22Rv1 (cell line): ENCODE measurements around the gene BTBD9.

Experiments used
- CTCF ChIP-seq: fragments of 450-650 bp; IDR thresholded peaks from 2 replicates; pipeline ENCODE4 v1.5.1; 2017; ENCODE audit warnings: mild to moderate bottlenecking
- ZFX ChIP-seq: fragments of 450-650 bp; IDR thresholded peaks from 2 replicates; pipeline ENCODE4 v1.6.1; 2017; ENCODE audit warnings: antibody characterized with exemption, borderline replicate concordance

DNA sequence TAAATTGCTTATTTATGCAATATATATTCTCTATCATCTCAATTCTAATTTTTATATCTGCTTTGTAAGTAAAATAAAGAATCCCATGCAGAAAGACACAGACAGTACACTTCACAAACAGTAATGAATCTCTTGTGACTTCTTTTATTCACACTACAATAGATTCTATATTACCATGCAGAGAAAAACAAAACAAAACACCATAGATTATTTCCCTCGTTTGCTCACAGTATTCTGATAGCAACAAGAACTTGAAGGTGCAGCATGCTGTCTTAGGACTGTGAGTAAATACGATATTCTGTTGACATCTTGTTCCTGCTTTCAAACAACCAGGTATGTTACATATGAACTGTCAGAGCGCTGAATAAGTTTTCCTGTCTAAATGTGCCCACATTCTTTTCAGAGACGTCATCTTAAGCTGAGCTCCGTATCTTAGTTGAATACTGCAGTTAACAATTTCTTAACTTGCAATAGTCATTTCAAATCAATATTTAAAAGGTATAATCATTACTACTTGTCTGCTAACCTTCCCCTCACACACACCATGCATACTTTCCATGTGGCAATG lies 140.1 kb downstream of the BTBD9 start:
- TF ChIP-seq CTCF (no peak), ZFX (no peak)
